H9 (cell line): ENCODE results near the gene ITGB3. TPM values are rescaled to one million over a fixed set of nuclear protein-coding genes. Genes with fewer than 3 reads are reported as not detected.

ENCODE experiments used
- DNase-seq: peaks from one replicate; pipeline ENCODE4 v3.0.0-alpha.2; 2017
- H2AFZ ChIP-seq: one replicate; pipeline ENCODE4 v1.6.1; 2013; ENCODE audit warnings: mild to moderate bottlenecking, low read length, control low read depth, moderate library complexity
- H2AK5ac ChIP-seq: 2 replicates; pipeline ENCODE4 v1.6.1; 2013; ENCODE audit warnings: low read length, control low read depth, mixed read lengths; ENCODE audit not compliant: insufficient read length
- H2BK120ac ChIP-seq: one replicate; pipeline ENCODE4 v1.6.1; 2013; ENCODE audit warnings: low read depth, mild to moderate bottlenecking, low read length, control low read depth, inconsistent platforms; ENCODE audit not compliant: poor library complexity, severe bottlenecking
- H2BK12ac ChIP-seq: 2 replicates; pipeline ENCODE4 v1.6.1; 2013; ENCODE audit warnings: low read length, control low read depth, mixed read lengths, low read depth; ENCODE audit not compliant: insufficient read length
- H2BK15ac ChIP-seq: 2 replicates; pipeline ENCODE4 v1.6.1; 2013; ENCODE audit warnings: low read depth, low read length, control low read depth
- H2BK20ac ChIP-seq: one replicate; pipeline ENCODE4 v1.6.1; 2013; ENCODE audit warnings: low read depth, mild to moderate bottlenecking, low read length, control low read depth, inconsistent platforms; ENCODE audit not compliant: poor library complexity, severe bottlenecking
- H2BK5ac ChIP-seq: 2 replicates; pipeline ENCODE4 v1.6.1; 2013; ENCODE audit warnings: low read length, control low read depth, mixed read lengths; ENCODE audit not compliant: insufficient read length
- H3K14ac ChIP-seq: 2 replicates; pipeline ENCODE4 v1.6.1; 2013; ENCODE audit warnings: low read length, control low read depth; ENCODE audit not compliant: insufficient read depth
- H3K18ac ChIP-seq: 2 replicates; pipeline ENCODE4 v1.6.1; 2013; ENCODE audit warnings: low read depth, mild to moderate bottlenecking, mixed read lengths, low read length, control low read depth; ENCODE audit not compliant: insufficient read length
- H3K23ac ChIP-seq: 2 replicates; pipeline ENCODE4 v1.6.1; 2013; ENCODE audit warnings: low read length, control low read depth, mixed read lengths, low read depth; ENCODE audit not compliant: insufficient read length
- H3K23me2 ChIP-seq: 2 replicates; pipeline ENCODE4 v1.6.1; 2013; ENCODE audit warnings: low read depth, mild to moderate bottlenecking, mixed read lengths, low read length, control low read depth; ENCODE audit not compliant: insufficient read length, poor library complexity, severe bottlenecking
- H3K27ac ChIP-seq: 2 replicates; pipeline ENCODE4 v1.5.1; 2013; ENCODE audit warnings: low read length, control low read depth, mixed read lengths, low read depth; ENCODE audit not compliant: insufficient read length
- H3K27me3 ChIP-seq: 2 replicates; pipeline ENCODE4 v1.6.1; 2013; ENCODE audit warnings: low read length, control low read depth, inconsistent platforms; ENCODE audit not compliant: insufficient read depth
- H3K4ac ChIP-seq: 2 replicates; pipeline ENCODE4 v1.6.1; 2013; ENCODE audit warnings: low read depth, mild to moderate bottlenecking, control low read depth, inconsistent platforms, low read length, moderate library complexity
- H3K4me1 ChIP-seq: 2 replicates; pipeline ENCODE4 v1.6.1; 2013; ENCODE audit warnings: low read length, control low read depth, inconsistent platforms; ENCODE audit not compliant: insufficient read depth
- H3K4me2 ChIP-seq: 2 replicates; pipeline ENCODE4 v1.6.1; 2013; ENCODE audit warnings: low read length, control low read depth, mixed read lengths; ENCODE audit not compliant: insufficient read length, insufficient read depth
- H3K56ac ChIP-seq: 2 replicates; pipeline ENCODE4 v1.6.1; 2013; ENCODE audit warnings: low read depth, mild to moderate bottlenecking, mixed read lengths, low read length, control low read depth; ENCODE audit not compliant: insufficient read length
- H3K79me1 ChIP-seq: 2 replicates; pipeline ENCODE4 v1.6.1; 2013; ENCODE audit warnings: low read depth, mild to moderate bottlenecking, moderate library complexity, low read length, control low read depth, inconsistent platforms; ENCODE audit not compliant: insufficient read depth, poor library complexity, severe bottlenecking
- H3K79me2 ChIP-seq: 2 replicates; pipeline ENCODE4 v1.6.1; 2013; ENCODE audit warnings: low read length, control low read depth, inconsistent platforms; ENCODE audit not compliant: insufficient read depth
- H3K9ac ChIP-seq: 2 replicates; pipeline ENCODE4 v1.6.1; 2013; ENCODE audit warnings: low read length, control low read depth, mixed read lengths; ENCODE audit not compliant: insufficient read length; ENCODE audit errors: extremely low read depth
- H3K9me3 ChIP-seq: one replicate; pipeline ENCODE4 v1.6.1; 2013; ENCODE audit warnings: low read depth, low read length, inconsistent platforms; ENCODE audit not compliant: control insufficient read depth
- H3T11ph ChIP-seq: one replicate; pipeline ENCODE4 v1.6.1; 2013; ENCODE audit warnings: mild to moderate bottlenecking, low read length, control low read depth, inconsistent platforms
- H4K20me1 ChIP-seq: one replicate; pipeline ENCODE4 v1.6.1; 2013; ENCODE audit not compliant: control insufficient read depth, insufficient read length, insufficient read depth
- H4K5ac ChIP-seq: 2 replicates; pipeline ENCODE4 v1.6.1; 2013; ENCODE audit warnings: low read depth, mild to moderate bottlenecking, mixed read lengths, low read length, control low read depth; ENCODE audit not compliant: insufficient read length
- H4K8ac ChIP-seq: replicated peaks from 2 replicates; pipeline ENCODE4 v1.6.1; 2013; ENCODE audit warnings: low read length, control low read depth, mixed read lengths, low read depth; ENCODE audit not compliant: insufficient read length
- H4K91ac ChIP-seq: 2 replicates; pipeline ENCODE4 v1.6.1; 2013; ENCODE audit warnings: low read depth, mild to moderate bottlenecking, moderate library complexity, mixed read lengths, low read length, control low read depth; ENCODE audit not compliant: insufficient read length
- H3K27ac Mint-ChIP-seq, 3 experiments: 2 replicates in 2 of 3; 3 replicates in 1 of 3; pipeline ENCODE4 v1.8.0; 2020 to 2021; ENCODE audit warnings: mixed read lengths in 3 of 3, mild to moderate bottlenecking in 1 of 3, moderate library complexity in 1 of 3
- H3K27me3 Mint-ChIP-seq: 2 replicates; pipeline ENCODE4 v1.8.0; 2021; ENCODE audit warnings: low read depth, mild to moderate bottlenecking, moderate library complexity, mixed read lengths
- H3K36me3 Mint-ChIP-seq, 3 experiments: 2 replicates in 2 of 3; 3 replicates in 1 of 3; pipeline ENCODE4 v1.8.0; 2020 to 2021; ENCODE audit warnings: low read depth in 3 of 3, mixed read lengths in 3 of 3; ENCODE audit not compliant: insufficient read depth in 1 of 3
- H3K4me1 Mint-ChIP-seq, 2 experiments: 2 replicates each; pipeline ENCODE4 v1.8.0; 2020; ENCODE audit warnings: mixed read lengths in 2 of 2
- H3K4me3 Mint-ChIP-seq, 2 experiments: 2 replicates in 1 of 2; 3 replicates in 1 of 2; pipeline ENCODE4 v1.8.0; 2020 to 2021; ENCODE audit warnings: mild to moderate bottlenecking in 2 of 2, mixed read lengths in 2 of 2, moderate library complexity in 1 of 2
- H3K9me3 Mint-ChIP-seq, 2 experiments: 2 replicates in 1 of 2; 3 replicates in 1 of 2; pipeline ENCODE4 v1.8.0; 2020; ENCODE audit warnings: mild to moderate bottlenecking in 2 of 2, mixed read lengths in 2 of 2, moderate library complexity in 1 of 2
- CTCF ChIP-seq: fragments of 200-600 bp; sonication (generic); conservative IDR thresholded peaks from 3 replicates; pipeline ENCODE4 v1.8.0; 2021; ENCODE audit warnings: antibody characterized with exemption, mild to moderate bottlenecking
- WGBS: extraction: QIAGEN DNeasy Blood & Tissue Kit; methylation state at CpG from one replicate; pipeline ENCODE4 v1.1.7; 2013; ENCODE audit warnings: missing lambda C conversion rate, low lambda C conversion rate, mixed read lengths; ENCODE audit not compliant: insufficient read length; ENCODE audit errors: extremely low coverage; 5-methylcytosine and 5-hydroxymethylcytosine counted together
- total RNA-seq: library from RNA; stranded (reverse); gene quantifications from 2 replicates; pipeline ENCODE4 v1.2.1, GENCODE V29; 2021

Gene ITGB3
- total RNA-seq, 1 experiment from 2014 or later, result not detected

DNA sequence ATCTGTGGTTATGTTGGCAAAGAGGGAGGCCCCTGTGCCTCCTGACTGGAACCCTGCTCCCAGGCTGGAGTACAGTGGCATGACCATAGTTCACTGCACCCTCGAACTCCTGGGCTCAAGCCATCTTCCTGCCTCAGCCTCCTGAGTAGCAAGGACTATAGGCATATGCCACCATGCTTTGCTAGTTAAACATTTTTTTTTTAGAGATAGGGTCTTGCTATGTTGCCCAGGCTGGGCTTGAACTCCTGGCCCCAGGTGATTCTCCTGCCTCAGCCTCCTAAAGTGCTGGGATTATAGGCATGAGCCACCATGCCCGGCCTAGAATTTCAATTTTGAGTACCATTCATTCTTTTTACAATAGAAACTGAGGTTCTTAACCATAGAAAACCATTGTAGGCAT lies 21.2 kb upstream of the ITGB3 start:
- Histone ChIP-seq H4K20me1 (no peaks in the 10 kb centered on the region), H2BK12ac (no peak overlapping the region), H2BK15ac (no peak overlapping the region), H2BK120ac (no peak overlapping the region), H4K8ac (no peak overlapping the region), H3K4me2 (no peak overlapping the region), H2BK5ac (no peak overlapping the region), H2AFZ (no peak overlapping the region), H4K91ac (no peak overlapping the region), H2BK20ac (no peak overlapping the region), H3K27me3 (no peaks in the 10 kb centered on the region), H3K4me1 (no peaks in the 10 kb centered on the region; the same call in 1 of the 2 replicates), H3K79me2 (no peaks in the 10 kb centered on the region), H3K4ac (no peak overlapping the region), H3K9ac (no peak overlapping the region), H3K23me2 (no peaks in the 10 kb centered on the region), H3K9me3 (no peaks in the 10 kb centered on the region), H3K18ac (no peak overlapping the region), H3K56ac (no peak overlapping the region), H2AK5ac (no peak overlapping the region), H3K14ac (no peak overlapping the region), H3K27ac (no peak overlapping the region), H3T11ph (no peak overlapping the region), H4K5ac (no peak overlapping the region), H3K79me1 (no peaks in the 10 kb centered on the region), H3K23ac (no peak overlapping the region)
- Mint-ChIP-seq H3K27me3 (peaks cover 24% of the 10 kb centered on the region), H3K36me3 (no peaks in the 10 kb centered on the region), H3K9me3 (no peaks in the 10 kb centered on the region; a peak in 1 of 5 replicates), H3K4me1 (peaks cover 13 to 16% of the 10 kb centered on the region in 2 experiments), H3K27ac (no peak overlapping the region; a peak in 1 of 7 replicates), H3K4me3 (no peak overlapping the region)
- no peak for TF ChIP-seq CTCF
- no CpG with 5 or more reads among the region's 2 CpGs for WGBS
- DNase-seq, result no peak
